Stimulated activated CD8-positive, alpha-beta memory T cell treated with anti-CD3 and anti-CD28 coated beads, Interleukin-7, amount 100 ng/mL, for 48 hours (primary cell): ENCODE measurements around the gene SPON1.
"Not testable (repeated sequence)": the region's sequence is repeated elsewhere in the genome, so short reads cannot be mapped to it uniquely, and the experiment has no call there.

Source experiments
- DNase-seq, 2 donors: peaks; one replicate each; pipeline ENCODE4 v3.0.0-alpha.2; 2020; ENCODE audit warnings: low read depth in 1 of 2; ENCODE audit errors: extremely low read depth in 1 of 2

SPON1 gene

GRCh38 chr11:14261066-14261465 lies 298.5 kb downstream of the SPON1 start:
- DNase-seq = no peak

- DNase-seq = no peak
Measured at GRCh38 chr11:14262271-14262846, 299.8 kb downstream of the SPON1 start.

GRCh38 chr11:14264966-14265365 lies 302.4 kb downstream of the SPON1 start:
- DNase-seq = no peak

GRCh38 chr11:14266622-14267021 lies 304.1 kb downstream of the SPON1 start:
- DNase-seq = no peak

GRCh38 chr11:14267861-14268635 lies 305.5 kb downstream of the SPON1 start:
- no peak for DNase-seq

GRCh38 chr11:14269692-14270573 lies 307.4 kb downstream of the SPON1 start:
- no peak for DNase-seq

DNA sequence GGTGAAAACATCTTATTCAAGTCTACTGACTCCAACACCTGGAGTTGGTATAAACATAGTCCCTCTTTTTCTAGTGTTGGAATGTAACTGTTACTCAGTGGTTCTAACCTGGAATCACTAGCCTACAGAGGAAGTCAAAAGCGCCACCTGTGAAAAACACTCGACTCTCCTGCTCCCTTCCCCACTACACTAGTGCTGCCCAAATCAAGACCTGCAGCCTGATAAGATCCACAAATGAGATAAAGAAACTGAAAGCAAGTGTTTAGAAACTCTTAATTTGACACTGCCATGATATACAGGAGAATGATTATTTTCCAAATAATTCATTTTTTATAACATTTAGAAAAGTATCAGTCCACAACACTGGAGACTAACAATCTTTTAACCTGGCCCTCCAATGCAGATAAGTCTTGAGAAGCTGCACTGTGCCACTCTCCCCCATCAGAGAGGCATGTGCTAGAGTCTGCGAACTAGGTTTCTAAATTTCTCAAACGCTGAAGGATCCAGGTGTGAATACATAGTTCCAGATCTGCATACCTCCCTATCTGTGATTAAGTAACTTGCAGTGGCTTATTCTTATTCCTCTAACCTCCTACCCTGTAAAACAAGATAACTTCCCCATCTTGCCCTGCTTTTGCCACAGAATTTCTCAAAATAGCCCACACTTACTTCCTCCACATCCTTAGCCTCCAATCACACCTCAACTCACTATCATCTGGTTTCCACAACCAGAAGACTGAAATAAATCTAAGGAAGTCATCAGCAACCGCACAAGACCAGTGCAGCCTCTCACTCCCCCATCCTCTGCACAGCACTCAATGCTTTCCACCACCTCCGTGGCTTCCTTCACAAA lies 308.4 kb downstream of the SPON1 start:
- DNase-seq = peak in 1 of 2 donors; percentile 10

DNA sequence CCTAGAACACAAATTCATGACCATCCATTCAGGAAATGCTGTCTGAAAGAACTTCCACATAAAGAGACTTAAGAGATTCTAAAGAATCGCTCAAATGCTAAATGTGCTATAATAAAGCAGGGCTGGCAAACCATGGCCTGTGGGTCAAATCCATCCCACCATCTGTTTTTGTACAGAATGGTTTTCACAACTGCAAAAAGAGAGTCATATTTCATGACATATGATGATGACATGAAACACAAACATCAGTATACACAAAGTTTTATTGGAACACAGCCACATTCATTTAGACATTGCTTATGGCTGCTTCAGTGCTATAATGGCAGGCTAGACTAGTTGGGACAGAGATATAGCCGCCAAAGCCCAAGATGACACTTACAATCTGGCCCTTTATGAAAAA lies 311.4 kb downstream of the SPON1 start:
- no peak for DNase-seq

- DNase-seq = no peak
Measured at GRCh38 chr11:14275076-14275475, 312.6 kb downstream of the SPON1 start.

DNA sequence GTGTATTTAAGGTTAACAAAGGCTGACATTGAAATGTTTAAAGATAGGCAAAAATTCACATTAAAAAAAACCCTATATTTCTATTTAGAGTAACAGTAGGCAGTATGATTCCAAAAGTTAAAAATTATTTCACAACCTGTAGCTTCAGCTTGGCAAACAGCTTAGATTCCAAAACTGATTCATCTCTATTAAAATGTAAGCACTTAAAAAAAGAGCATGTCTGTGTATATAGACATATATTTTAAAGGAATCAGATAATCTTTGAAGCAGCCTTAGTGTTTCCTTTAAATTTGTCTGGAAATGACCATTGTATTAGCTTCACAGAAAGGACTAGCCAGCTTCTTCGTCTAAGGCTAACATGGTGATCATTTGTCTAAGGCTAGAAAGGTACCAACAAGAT lies 316.3 kb downstream of the SPON1 start:
- DNase-seq = not testable (repeated sequence)

DNA sequence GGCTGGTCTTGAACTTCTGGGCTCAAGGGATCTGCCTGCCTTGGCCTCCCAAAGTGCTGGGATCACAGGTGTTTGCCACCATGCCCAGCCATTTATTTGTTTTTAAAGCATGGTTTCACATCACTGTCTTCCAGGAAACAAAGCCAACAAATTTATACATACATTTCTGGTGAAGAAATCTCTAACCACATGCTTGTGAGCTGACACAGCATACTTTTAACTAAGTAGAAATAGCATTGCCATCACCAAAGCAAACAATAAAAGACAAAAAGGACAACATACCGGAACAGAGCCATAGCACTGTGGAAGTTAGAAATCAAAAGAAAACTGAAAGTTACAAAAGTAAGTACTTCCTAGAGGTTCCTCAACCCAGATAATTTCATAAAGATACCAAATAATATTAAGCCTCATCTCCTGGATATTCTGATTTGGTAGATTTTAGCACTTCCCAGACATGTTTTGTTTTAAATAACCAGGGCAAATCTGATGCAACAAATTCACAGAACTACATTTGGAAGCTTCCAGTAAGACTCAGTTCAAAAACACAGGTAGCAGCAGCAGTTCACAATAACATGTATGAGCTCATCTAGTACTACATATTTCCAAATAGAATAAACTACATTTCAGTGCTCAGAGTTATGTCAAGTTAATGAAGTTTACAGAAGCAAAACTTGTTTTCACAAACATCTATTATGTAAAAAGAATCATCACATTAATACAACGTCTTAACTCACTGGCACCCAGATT lies 325.8 kb downstream of the SPON1 start:
- no peak for DNase-seq

DNA sequence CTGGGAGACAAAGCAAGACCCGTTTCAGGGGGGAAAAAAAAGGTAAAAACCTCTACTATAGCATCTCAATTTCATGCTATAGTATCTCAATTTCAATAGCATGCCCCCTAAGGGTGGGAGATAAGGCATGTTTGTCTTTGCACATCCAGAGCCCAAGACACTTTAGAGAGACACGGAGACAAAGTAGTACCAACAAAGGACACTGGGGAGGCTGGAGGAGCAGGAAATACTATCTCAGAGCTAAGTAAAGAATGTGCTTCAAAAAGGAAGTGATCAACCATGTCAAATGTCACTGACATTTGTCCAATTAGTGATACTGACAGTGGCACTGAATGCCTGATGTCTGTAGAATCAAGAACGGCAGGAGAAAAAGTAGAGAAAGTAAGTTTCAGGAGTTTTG lies 327.9 kb downstream of the SPON1 start:
- DNase-seq = no peak

DNA sequence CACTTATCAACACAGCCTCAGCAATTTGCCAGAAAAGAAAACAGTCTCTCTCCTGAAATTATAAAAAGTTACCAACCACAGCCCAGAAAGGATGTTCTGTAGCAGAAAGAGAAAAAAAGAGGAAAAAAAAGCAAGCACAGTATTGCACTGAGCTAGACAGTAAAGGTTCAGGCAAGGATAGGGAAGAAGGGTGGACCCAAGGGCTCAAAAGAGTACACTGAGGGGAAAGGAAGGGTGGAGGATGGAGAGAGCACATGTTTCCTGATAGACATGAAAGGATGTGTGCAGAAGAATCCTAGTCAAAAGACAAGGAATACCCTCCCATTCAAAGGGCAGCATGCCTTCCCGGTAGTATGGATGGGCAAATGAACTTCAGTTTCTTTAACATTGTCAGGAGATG lies 337.4 kb downstream of the SPON1 start:
- DNase-seq = no peak

- DNase-seq = no peak
Measured at GRCh38 chr11:14300661-14301304, 338.3 kb downstream of the SPON1 start.

DNA sequence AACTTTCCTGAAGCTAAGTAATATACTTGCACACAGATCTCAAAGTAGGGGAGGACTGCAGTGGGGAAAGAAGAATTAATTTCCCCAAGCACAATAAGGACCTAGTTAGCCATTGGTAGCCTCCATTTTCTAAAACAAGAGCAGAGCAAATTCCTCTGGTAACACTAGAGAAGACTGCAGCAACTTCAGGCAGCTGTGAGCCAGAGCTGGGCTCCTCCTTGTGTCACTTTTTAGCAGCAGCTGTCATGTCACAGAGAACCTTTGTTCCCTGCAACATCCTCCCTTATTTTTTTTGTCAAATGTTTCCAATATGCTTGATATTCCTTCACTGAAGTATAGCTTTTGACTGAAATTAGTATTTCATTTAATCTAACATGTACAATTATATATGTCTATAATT lies 342.1 kb downstream of the SPON1 start:
- DNase-seq = no peak

GRCh38 chr11:14305649-14306048 lies 343.1 kb downstream of the SPON1 start:
- DNase-seq = no peak

GRCh38 chr11:14306481-14306880 lies 344.0 kb downstream of the SPON1 start:
- no peak for DNase-seq

GRCh38 chr11:14308114-14308896 lies 345.8 kb downstream of the SPON1 start:
- DNase-seq = no peak

DNA sequence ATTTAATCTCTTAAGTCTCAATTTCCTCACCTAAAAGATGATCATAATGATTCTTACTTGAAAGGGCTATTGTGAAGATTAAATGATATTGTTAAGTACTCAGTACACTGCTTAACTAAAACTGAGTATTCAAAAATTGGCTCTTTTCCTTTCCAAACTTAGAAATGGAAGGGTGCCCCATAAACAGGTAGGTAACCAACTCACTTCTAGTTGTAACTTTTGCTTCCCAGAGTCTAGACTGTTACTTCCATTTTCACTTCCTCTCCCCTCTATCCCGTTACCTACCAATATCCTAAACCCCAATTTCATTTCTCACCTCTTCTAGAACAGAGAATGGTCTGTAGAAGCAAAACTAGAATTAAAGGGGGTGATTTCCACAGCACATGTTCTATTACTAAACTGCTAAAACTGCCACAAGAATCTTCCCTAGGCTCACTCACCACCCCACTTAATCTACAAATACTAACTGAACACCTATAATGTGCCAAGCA lies 346.4 kb downstream of the SPON1 start:
- DNase-seq = no peak
